Measurements from ENCODE around the gene HYAL2.

DNA sequence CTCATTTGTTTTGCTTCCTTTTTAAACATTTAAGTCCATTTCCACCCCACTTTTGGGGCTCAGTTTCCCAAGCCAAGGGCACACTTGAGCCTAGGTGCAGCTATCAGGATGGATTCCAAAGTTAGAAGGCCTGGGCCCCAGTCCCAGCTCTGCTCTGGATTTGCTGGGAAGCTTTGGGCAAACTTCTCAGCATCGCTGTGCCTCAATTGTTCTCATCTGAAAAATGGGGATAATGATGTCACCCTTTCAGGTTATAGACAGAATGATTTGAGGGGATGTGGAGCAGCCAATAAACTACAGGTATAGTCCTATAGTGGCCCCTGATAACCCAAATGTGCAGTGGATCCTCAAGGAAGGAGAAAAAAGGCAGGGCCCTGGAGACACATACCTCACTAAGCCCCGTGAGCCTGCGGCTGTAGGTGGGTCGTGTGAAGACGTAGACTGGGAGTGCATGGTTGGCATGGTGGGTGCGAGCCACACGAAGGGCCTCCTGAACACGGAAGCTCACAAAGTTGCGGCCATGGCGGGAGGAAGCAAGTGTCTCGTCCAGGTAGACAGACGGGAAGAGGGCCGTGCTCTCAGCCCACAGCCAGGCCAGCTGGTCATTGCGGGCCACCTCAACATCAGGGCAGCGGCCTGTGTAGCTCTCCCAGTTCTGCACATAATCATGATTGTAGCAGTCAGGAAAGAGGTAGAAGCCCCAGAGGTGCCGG is 3.2 kb downstream of the HYAL2 start:
- TF ChIP-seq POLR2A (IDR thresholded peaks at IDR 0.05; ENCODE audit: control extremely low read depth in 1 of 2, low read depth in 2 of 2, low read length in 2 of 2) (no peak), RNF2 (IDR thresholded peaks at IDR 0.05; ENCODE audit: borderline replicate concordance, low read depth, low read length, missing control alignments, poor library complexity, severe bottlenecking) (no peak), TAF1 (IDR thresholded peaks at IDR 0.05; ENCODE audit: low read depth, low read length) (no peak), EP300 (IDR thresholded peaks at IDR 0.05; ENCODE audit: borderline replicate concordance in 1 of 2, low read depth in 2 of 2, low read length in 2 of 2) (no peak), CHD2 (IDR thresholded peaks at IDR 0.05; ENCODE audit: low read length) (no peak)
- TF ChIP-seq, protein P1, sequence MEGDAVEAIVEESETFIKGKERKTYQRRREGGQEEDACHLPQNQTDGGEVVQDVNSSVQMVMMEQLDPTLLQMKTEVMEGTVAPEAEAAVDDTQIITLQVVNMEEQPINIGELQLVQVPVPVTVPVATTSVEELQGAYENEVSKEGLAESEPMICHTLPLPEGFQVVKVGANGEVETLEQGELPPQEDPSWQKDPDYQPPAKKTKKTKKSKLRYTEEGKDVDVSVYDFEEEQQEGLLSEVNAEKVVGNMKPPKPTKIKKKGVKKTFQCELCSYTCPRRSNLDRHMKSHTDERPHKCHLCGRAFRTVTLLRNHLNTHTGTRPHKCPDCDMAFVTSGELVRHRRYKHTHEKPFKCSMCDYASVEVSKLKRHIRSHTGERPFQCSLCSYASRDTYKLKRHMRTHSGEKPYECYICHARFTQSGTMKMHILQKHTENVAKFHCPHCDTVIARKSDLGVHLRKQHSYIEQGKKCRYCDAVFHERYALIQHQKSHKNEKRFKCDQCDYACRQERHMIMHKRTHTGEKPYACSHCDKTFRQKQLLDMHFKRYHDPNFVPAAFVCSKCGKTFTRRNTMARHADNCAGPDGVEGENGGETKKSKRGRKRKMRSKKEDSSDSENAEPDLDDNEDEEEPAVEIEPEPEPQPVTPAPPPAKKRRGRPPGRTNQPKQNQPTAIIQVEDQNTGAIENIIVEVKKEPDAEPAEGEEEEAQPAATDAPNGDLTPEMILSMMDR (IDR thresholded peaks at IDR 0.05; ENCODE audit: control extremely low read depth in 1 of 3, insufficient read depth in 1 of 3, low read depth in 1 of 3, low read length in 3 of 3) = no peak
